Breast epithelium (tissue), 4 donors: ENCODE measurements around the gene TOLLIP. TPM values are rescaled to one million over a fixed set of nuclear protein-coding genes. Genes with fewer than 3 reads are reported as not detected.

Experiments
- DNase-seq, 2 donors: peaks; one replicate each; pipeline ENCODE4 v3.0.0-alpha.2; 2019; ENCODE audit warnings: low spot score in 2 of 2
- H3K27ac ChIP-seq, 2 donors: fragments of 200-600 bp; sonication (generic) in 1 of 2; one replicate each; pipeline ENCODE4 v1.5.1; 2016 to 2019; ENCODE audit warnings: mild to moderate bottlenecking in 1 of 2
- H3K27me3 ChIP-seq, 2 donors: fragments of 200-600 bp; sonication (generic) in 1 of 2; one replicate each; pipeline versions ENCODE4 v1.5.1 to v1.6.0; 2017 to 2019; ENCODE audit warnings: control low read depth in 1 of 2, mild to moderate bottlenecking in 1 of 2
- H3K36me3 ChIP-seq: fragments of 200-600 bp; one replicate; pipeline ENCODE4 v1.5.1; 2019
- H3K4me1 ChIP-seq, 2 donors: fragments of 200-600 bp; sonication (generic); one replicate each; pipeline ENCODE4 v1.5.1; 2016 to 2019; ENCODE audit warnings: control low read depth in 1 of 2
- H3K4me3 ChIP-seq, 3 donors: fragments of 200-600 bp; sonication (generic); 1 replicate in 2 of 3; 2 replicates in 1 of 3; pipeline ENCODE4 v1.5.1; 2016 to 2019; ENCODE audit warnings: mild to moderate bottlenecking in 3 of 3, moderate library complexity in 2 of 3
- H3K9me3 ChIP-seq, 2 donors: fragments of 200-600 bp; sonication (generic) in 1 of 2; one replicate each; pipeline ENCODE4 v1.5.1; 2016 to 2019; ENCODE audit warnings: control low read depth in 1 of 2
- CTCF ChIP-seq, 3 donors: fragments of 450-650 bp; IDR thresholded peaks; one replicate each; pipeline ENCODE4 v1.5.1; 2016 to 2017; ENCODE audit warnings: antibody characterized with exemption in 3 of 3, mild to moderate bottlenecking in 3 of 3, moderate library complexity in 3 of 3
- POLR2A ChIP-seq: fragments of 450-650 bp; IDR thresholded peaks from one replicate; pipeline ENCODE4 v1.6.1; 2016; ENCODE audit warnings: antibody characterized with exemption, mild to moderate bottlenecking, moderate library complexity
- POLR2AphosphoS5 ChIP-seq, 3 donors: sonication (generic); formaldehyde crosslinking; IDR thresholded peaks; one replicate each; pipeline ENCODE4 v1.6.1; 2017; ENCODE audit warnings: antibody characterized with exemption in 3 of 3
- intact Hi-C: fragments of 100-400 bp; cut with DNase I; formaldehyde crosslinking; loops from one replicate; pipeline ENCODE4 v1.15.1; 2023; ENCODE audit warnings: low total_unique reads
- total RNA-seq, 3 donors: library from RNA; depleted of rRNA; stranded (reverse); fragments of >200 nt; gene quantifications; one replicate each; pipeline ENCODE4 v1.1.0, GENCODE V29; 2016

Gene TOLLIP
- total RNA-seq, 3 donors from 2014 or later: 32.8 to 47.2 (median 41.0) TPM

DNA sequence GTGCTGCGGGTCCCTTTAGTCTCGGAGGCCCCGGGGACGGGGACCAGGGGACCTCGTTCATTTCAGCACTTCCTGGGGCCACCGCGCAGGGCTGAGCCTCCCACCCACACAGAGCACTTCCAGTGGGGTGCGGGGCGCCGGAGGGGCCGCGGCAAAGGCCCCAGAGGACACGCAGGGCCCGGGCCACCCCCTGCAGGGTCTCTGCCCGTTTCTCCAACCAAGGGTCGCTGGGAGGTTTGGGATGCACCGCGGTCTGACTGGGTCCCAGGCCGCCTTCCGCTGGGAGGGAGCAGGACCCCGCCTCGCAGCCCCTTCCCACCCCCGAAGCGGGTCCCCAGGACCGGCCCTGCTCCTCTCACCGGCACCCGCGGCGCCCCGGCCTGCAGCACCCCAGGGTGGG lies 37.5 kb downstream of the TOLLIP start:
- Histone ChIP-seq H3K36me3 (no peaks in the 10 kb centered on the region), H3K4me3 (no peak overlapping the region), H3K27me3 (no peaks in the 10 kb centered on the region), H3K27ac (no peak overlapping the region), H3K4me1 (no peaks in the 10 kb centered on the region), H3K9me3 (no peaks in the 10 kb centered on the region)
- no peak for DNase-seq
- TF ChIP-seq POLR2A (no peak), POLR2AphosphoS5 (IDR thresholded peaks at IDR 0.05) (no peak), CTCF (IDR thresholded peaks at IDR 0.05) (no peak)
- intact Hi-C loops: loop anchor here (10.0 kb wide), 1 partner anchor 1823 kb away; no protein-coding TSS in a partner anchor

GRCh38 chr11:1271406-1271805 lies 38.0 kb downstream of the TOLLIP start:
- H3K4me1 ChIP-seq: no peaks in the 10 kb centered on the region
- no peaks in the 10 kb centered on the region for H3K9me3 ChIP-seq
- TF ChIP-seq CTCF (IDR thresholded peaks at IDR 0.05): no peak
- no peak for TF ChIP-seq POLR2A
- no peak for TF ChIP-seq POLR2AphosphoS5 (IDR thresholded peaks at IDR 0.05)
- intact Hi-C loops: loop anchor here (10.0 kb wide), 1 partner anchor 1823 kb away; no protein-coding TSS in a partner anchor
- no peaks in the 10 kb centered on the region for H3K36me3 ChIP-seq
- H3K27ac ChIP-seq: no peak overlapping the region
- no peak overlapping the region for H3K4me3 ChIP-seq
- DNase-seq: no peak
- H3K27me3 ChIP-seq: no peaks in the 10 kb centered on the region

- no peak overlapping the region for H3K4me3 ChIP-seq
- no peaks in the 10 kb centered on the region for H3K36me3 ChIP-seq
- TF ChIP-seq CTCF (IDR thresholded peaks at IDR 0.05): no peak
- H3K27me3 ChIP-seq: no peaks in the 10 kb centered on the region
- no peak overlapping the region for H3K27ac ChIP-seq
- no peak for DNase-seq
- intact Hi-C loops: loop anchor here (10.0 kb wide), 1 partner anchor 1824 kb away; no protein-coding TSS in a partner anchor
- no peaks in the 10 kb centered on the region for H3K4me1 ChIP-seq
- H3K9me3 ChIP-seq: no peaks in the 10 kb centered on the region
Measured at GRCh38 chr11:1271002-1271401, 38.4 kb downstream of the TOLLIP start.

- DNase-seq: no peak
- no peaks in the 10 kb centered on the region for H3K9me3 ChIP-seq
- no peaks in the 10 kb centered on the region for H3K27me3 ChIP-seq
- no peaks in the 10 kb centered on the region for H3K36me3 ChIP-seq
- intact Hi-C loops: loop anchor here (10.0 kb wide), 1 partner anchor 1824 kb away; no protein-coding TSS in a partner anchor
- H3K27ac ChIP-seq: no peak overlapping the region
- H3K4me3 ChIP-seq: no peak overlapping the region
- TF ChIP-seq POLR2AphosphoS5 (IDR thresholded peaks at IDR 0.05) (no peak), CTCF (IDR thresholded peaks at IDR 0.05) (no peak), POLR2A (no peak)
- H3K4me1 ChIP-seq: no peaks in the 10 kb centered on the region
Measured at GRCh38 chr11:1270476-1270875, 39.0 kb downstream of the TOLLIP start.

- H3K4me1 ChIP-seq: no peaks in the 10 kb centered on the region
- no peak for DNase-seq
- H3K9me3 ChIP-seq: no peaks in the 10 kb centered on the region
- intact Hi-C loops: loop anchor here (10.0 kb wide), 1 partner anchor 1825 kb away; no protein-coding TSS in a partner anchor
- no peak overlapping the region for H3K4me3 ChIP-seq
- no peaks in the 10 kb centered on the region for H3K27me3 ChIP-seq
- H3K27ac ChIP-seq: no peak overlapping the region
- no peaks in the 10 kb centered on the region for H3K36me3 ChIP-seq
- TF ChIP-seq POLR2A (no peak), CTCF (IDR thresholded peaks at IDR 0.05) (no peak), POLR2AphosphoS5 (IDR thresholded peaks at IDR 0.05) (no peak)
Measured at GRCh38 chr11:1269957-1270356, 39.5 kb downstream of the TOLLIP start.
